Peyer's patch (tissue), 4 donors: Measurements from ENCODE around the gene GLT6D1.

Source experiments
- POLR2A ChIP-seq, 2 donors: fragments of 450-650 bp; IDR thresholded peaks; one replicate each; pipeline ENCODE4 v1.5.1; 2017; ENCODE audit warnings: antibody characterized with exemption in 2 of 2, mild to moderate bottlenecking in 2 of 2, moderate library complexity in 2 of 2
- TF ChIP-seq, protein P1 (sequence below), 6 experiments: fragments of 450-650 bp in 4 of 6; fragments of 200-600 bp in 2 of 6; sonication (generic) in 1 of 6; IDR thresholded peaks; one replicate each; pipeline ENCODE4 v1.5.1; 2017 to 2019; ENCODE audit warnings: antibody characterized with exemption in 6 of 6, mild to moderate bottlenecking in 3 of 6, moderate library complexity in 1 of 6

DNA sequence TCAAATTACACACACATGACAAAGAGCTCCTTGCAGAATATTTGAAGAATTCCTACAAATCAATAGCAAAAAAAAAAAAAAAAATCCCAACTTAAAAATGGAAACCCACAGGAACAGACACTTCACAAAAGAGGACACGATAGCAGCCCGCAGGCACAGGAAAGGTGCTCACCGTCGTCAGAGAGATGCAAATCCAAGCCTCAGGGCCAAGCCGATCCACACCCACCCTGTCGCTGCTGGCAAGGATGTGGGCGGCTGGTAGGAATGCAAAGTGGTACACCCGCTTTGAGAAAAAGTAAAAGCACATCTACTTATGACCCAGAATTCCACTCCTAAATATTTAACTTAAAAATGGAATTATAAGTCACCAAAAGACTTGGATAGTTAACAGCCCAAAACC is 34.6 kb upstream of the GLT6D1 start:
- TF ChIP-seq, protein P1, sequence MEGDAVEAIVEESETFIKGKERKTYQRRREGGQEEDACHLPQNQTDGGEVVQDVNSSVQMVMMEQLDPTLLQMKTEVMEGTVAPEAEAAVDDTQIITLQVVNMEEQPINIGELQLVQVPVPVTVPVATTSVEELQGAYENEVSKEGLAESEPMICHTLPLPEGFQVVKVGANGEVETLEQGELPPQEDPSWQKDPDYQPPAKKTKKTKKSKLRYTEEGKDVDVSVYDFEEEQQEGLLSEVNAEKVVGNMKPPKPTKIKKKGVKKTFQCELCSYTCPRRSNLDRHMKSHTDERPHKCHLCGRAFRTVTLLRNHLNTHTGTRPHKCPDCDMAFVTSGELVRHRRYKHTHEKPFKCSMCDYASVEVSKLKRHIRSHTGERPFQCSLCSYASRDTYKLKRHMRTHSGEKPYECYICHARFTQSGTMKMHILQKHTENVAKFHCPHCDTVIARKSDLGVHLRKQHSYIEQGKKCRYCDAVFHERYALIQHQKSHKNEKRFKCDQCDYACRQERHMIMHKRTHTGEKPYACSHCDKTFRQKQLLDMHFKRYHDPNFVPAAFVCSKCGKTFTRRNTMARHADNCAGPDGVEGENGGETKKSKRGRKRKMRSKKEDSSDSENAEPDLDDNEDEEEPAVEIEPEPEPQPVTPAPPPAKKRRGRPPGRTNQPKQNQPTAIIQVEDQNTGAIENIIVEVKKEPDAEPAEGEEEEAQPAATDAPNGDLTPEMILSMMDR (IDR thresholded peaks at IDR 0.05) = no peak
- TF ChIP-seq POLR2A (IDR thresholded peaks at IDR 0.05) = no peak
